GM12891 (cell line): Measurements from ENCODE around the gene DUS3L.

Experiments
- PAX5 ChIP-seq: IDR thresholded peaks from 2 replicates; pipeline ENCODE4 v1.6.1; 2011; ENCODE audit warnings: low read length, moderate library complexity, mild to moderate bottlenecking; ENCODE audit not compliant: insufficient read depth, severe bottlenecking
- POLR2A ChIP-seq: IDR thresholded peaks from 2 replicates; pipeline ENCODE4 v1.6.1; 2011; ENCODE audit warnings: low read depth, low read length, control low read depth
- POLR2AphosphoS5 ChIP-seq: IDR thresholded peaks from 2 replicates; pipeline ENCODE4 v1.6.1; 2011; ENCODE audit warnings: low read depth, low read length, control low read depth
- POU2F2 ChIP-seq: IDR thresholded peaks from 2 replicates; pipeline ENCODE4 v1.6.1; 2011; ENCODE audit warnings: low read depth, mild to moderate bottlenecking, control low read depth, low read length, moderate library complexity
- SPI1 ChIP-seq: IDR thresholded peaks from 2 replicates; pipeline ENCODE4 v1.6.1; 2011; ENCODE audit warnings: low read depth, low read length, control low read depth
- TAF1 ChIP-seq: IDR thresholded peaks from 2 replicates; pipeline ENCODE4 v1.6.1; 2011; ENCODE audit warnings: low read depth, low read length, control low read depth

- TF ChIP-seq SPI1 (no peak), TAF1 (no peak), POLR2A (no peak), POU2F2 (no peak), POLR2AphosphoS5 (no peak), PAX5 (no peak)
Measured at GRCh38 chr19:5795382-5795919, 4.5 kb upstream of the DUS3L start.
